Type B pancreatic cell (in vitro differentiated cells): Measurements from ENCODE around the gene NEDD9. TPM values are rescaled to one million over a fixed set of nuclear protein-coding genes. Genes with fewer than 3 reads are reported as not detected.

Experiments
- DNase-seq: peaks from one replicate; pipeline ENCODE4 v3.0.0; 2021; ENCODE audit warnings: mixed read lengths; ENCODE audit not compliant: unreplicated experiment; ENCODE audit errors: extremely low spot score
- H3K27ac Mint-ChIP-seq: 2 replicates; pipeline ENCODE4 v1.8.0; 2021; ENCODE audit warnings: mild to moderate bottlenecking, mixed read lengths
- H3K27me3 Mint-ChIP-seq: 2 replicates; pipeline ENCODE4 v1.8.0; 2021; ENCODE audit warnings: mixed read lengths
- H3K36me3 Mint-ChIP-seq: 2 replicates; pipeline ENCODE4 v1.8.0; 2021; ENCODE audit warnings: mixed read lengths
- H3K4me1 Mint-ChIP-seq: one replicate; pipeline ENCODE4 v1.8.0; 2021; ENCODE audit warnings: mixed read lengths; ENCODE audit not compliant: unreplicated experiment
- H3K4me3 Mint-ChIP-seq: 2 replicates; pipeline ENCODE4 v1.8.0; 2021; ENCODE audit warnings: mild to moderate bottlenecking, mixed read lengths
- H3K9me3 Mint-ChIP-seq: 2 replicates; pipeline ENCODE4 v1.8.0; 2021; ENCODE audit warnings: mixed read lengths
- total RNA-seq: library from RNA; stranded (reverse); gene quantifications from 2 replicates; pipeline ENCODE4 v1.2.1, GENCODE V29; 2021; ENCODE audit warnings: low replicate concordance
- TF ChIP-seq, protein P1 (sequence below): fragments of 200-600 bp; sonication (generic); conservative IDR thresholded peaks from 2 replicates; pipeline ENCODE4 v1.5.0; 2021; ENCODE audit warnings: antibody characterized with exemption, mild to moderate bottlenecking

Gene NEDD9
- total RNA-seq, 1 donor from 2014 or later = 21.3 TPM

GRCh38 chr6:11236915-11237314 is 4.4 kb upstream of the NEDD9 start:
- Mint-ChIP-seq H3K9me3 (no peaks in the 10 kb centered on the region), H3K4me1 (peaks cover 32% of the 10 kb centered on the region), H3K27ac (no peak overlapping the region), H3K36me3 (no peaks in the 10 kb centered on the region), H3K4me3 (no peak overlapping the region), H3K27me3 (no peaks in the 10 kb centered on the region)
- TF ChIP-seq, protein P1, sequence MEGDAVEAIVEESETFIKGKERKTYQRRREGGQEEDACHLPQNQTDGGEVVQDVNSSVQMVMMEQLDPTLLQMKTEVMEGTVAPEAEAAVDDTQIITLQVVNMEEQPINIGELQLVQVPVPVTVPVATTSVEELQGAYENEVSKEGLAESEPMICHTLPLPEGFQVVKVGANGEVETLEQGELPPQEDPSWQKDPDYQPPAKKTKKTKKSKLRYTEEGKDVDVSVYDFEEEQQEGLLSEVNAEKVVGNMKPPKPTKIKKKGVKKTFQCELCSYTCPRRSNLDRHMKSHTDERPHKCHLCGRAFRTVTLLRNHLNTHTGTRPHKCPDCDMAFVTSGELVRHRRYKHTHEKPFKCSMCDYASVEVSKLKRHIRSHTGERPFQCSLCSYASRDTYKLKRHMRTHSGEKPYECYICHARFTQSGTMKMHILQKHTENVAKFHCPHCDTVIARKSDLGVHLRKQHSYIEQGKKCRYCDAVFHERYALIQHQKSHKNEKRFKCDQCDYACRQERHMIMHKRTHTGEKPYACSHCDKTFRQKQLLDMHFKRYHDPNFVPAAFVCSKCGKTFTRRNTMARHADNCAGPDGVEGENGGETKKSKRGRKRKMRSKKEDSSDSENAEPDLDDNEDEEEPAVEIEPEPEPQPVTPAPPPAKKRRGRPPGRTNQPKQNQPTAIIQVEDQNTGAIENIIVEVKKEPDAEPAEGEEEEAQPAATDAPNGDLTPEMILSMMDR = no peak
- DNase-seq = no peak

- H3K27ac Mint-ChIP-seq = peak overlapping the region; percentile 54
- no peaks in the 10 kb centered on the region for H3K27me3 Mint-ChIP-seq
- TF ChIP-seq, protein P1 = no peak
- no peak for DNase-seq
- H3K4me3 Mint-ChIP-seq = no peak overlapping the region
- H3K9me3 Mint-ChIP-seq = no peaks in the 10 kb centered on the region
- H3K4me1 Mint-ChIP-seq = peaks cover 32% of the 10 kb centered on the region
- H3K36me3 Mint-ChIP-seq = no peaks in the 10 kb centered on the region
Observed at GRCh38 chr6:11236076-11236750, 3.7 kb upstream of the NEDD9 start.

- no peaks in the 10 kb centered on the region for H3K36me3 Mint-ChIP-seq
- TF ChIP-seq, protein P1 = no peak
- H3K4me3 Mint-ChIP-seq = no peak overlapping the region
- DNase-seq = no peak
- H3K9me3 Mint-ChIP-seq = no peaks in the 10 kb centered on the region
- no peaks in the 10 kb centered on the region for H3K27me3 Mint-ChIP-seq
- peaks cover 42% of the 10 kb centered on the region for H3K4me1 Mint-ChIP-seq
- H3K27ac Mint-ChIP-seq = no peak overlapping the region
Observed at GRCh38 chr6:11235062-11235461, 2.6 kb upstream of the NEDD9 start.

GRCh38 chr6:11233673-11234573 is 1.5 kb upstream of the NEDD9 start:
- peak overlapping the region; percentile 88 for H3K4me3 Mint-ChIP-seq
- peak overlapping the region; percentile 98 for H3K27ac Mint-ChIP-seq
- TF ChIP-seq, protein P1 = no peak
- H3K27me3 Mint-ChIP-seq = no peaks in the 10 kb centered on the region
- DNase-seq = no peak
- H3K36me3 Mint-ChIP-seq = no peaks in the 10 kb centered on the region
- peaks cover 51% of the 10 kb centered on the region for H3K4me1 Mint-ChIP-seq
- no peaks in the 10 kb centered on the region for H3K9me3 Mint-ChIP-seq

DNA sequence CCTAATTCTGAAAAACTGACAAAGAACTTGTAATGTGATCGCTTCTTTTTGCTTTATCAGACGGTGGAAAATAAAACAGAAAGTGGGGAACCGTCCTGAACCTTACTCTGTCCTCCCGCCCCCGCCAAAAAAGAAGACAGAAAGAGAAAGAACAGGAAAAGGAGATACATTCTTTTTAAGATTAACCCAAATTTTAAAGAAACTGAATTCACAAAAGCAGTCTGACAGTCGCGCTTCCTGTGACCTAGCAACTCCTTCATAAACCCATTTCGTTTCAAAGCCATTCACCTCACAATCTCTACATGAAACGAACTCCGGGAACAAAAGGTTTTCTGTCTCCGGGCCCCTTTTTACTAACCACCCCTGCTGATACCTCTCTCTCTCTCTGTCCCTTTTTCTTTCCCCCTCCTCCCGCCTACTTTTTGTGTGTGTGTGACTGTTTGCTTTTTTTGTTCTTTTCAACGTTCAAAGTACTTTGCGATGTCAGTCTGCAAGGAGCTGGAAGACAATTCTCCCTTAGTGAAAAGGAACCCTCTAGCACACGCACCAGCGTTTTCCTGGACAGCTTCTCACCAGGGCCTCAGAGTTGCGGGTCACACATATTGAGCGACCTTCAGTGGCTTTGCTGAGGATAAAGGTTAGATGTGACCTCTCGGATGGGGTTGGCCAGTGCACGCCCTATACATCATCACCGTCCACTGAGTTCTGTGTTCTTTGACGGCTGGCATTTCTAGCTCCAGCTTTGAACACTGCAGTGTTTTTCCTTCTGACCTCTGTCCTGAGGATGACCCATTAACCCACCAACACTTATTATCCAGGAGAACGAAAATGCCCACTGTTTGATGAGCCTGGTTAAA is 530 bp upstream of the NEDD9 start:
- H3K4me3 Mint-ChIP-seq = peak overlapping the region; percentile 88
- no peaks in the 10 kb centered on the region for H3K9me3 Mint-ChIP-seq
- H3K4me1 Mint-ChIP-seq = peaks cover 54% of the 10 kb centered on the region
- H3K27me3 Mint-ChIP-seq = no peaks in the 10 kb centered on the region
- H3K27ac Mint-ChIP-seq = peak overlapping the region; percentile 98
- TF ChIP-seq, protein P1 = no peak
- no peaks in the 10 kb centered on the region for H3K36me3 Mint-ChIP-seq
- no peak for DNase-seq
